ENCODE data around the gene PHACTR4.
"Not testable (repeated sequence)": the region's sequence is repeated elsewhere in the genome, so short reads cannot be mapped to it uniquely, and the experiment has no call there.

The PHACTR4 gene

DNA sequence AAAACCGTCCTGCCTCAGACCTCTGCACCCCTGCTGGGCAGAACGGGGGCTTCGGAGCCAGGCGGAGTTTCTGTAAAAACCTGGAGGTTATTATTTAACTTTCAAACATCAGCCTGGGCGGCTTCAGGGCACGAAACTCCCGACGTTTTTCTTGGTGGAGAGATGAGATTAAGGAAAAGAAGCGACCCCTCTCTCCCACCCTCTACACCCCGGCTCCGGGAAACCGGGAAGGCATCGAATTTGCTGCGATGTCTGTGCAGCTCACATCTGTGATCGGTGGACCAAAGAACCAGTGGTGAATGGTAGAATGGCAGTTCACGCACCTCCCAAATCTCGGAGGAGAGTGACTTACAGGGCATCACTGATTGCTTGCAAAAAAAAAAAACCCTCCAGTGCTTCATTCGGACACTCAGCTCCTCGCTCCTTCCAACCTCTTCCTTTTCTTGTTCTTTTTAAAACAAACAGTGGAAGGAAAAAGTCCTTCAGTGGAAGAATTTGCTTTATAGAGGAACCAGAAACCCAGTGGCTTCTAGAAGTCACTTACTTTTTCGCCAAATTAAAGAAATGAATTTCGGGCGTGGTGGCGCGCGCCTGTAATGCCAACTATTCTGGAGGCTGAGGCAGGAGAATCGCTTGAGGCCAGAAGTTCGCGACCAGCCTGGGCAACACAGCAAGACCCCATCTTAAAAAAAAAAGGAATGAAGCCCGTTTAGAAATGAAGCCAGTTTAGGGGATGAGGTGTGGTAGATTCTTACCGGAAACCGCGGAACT lies 884 bp downstream of the PHACTR4 start:
- H3K4me3 ChIP-seq (ENCODE audit: low read length), result peak overlapping the region; percentile 91
- no peaks in the 10 kb centered on the region for H3K9me3 ChIP-seq (ENCODE audit: insufficient read depth, low read length)
- H3K79me2 ChIP-seq (ENCODE audit: low read length), result peaks cover 38% of the 10 kb centered on the region
- no peaks in the 10 kb centered on the region for H3K36me3 ChIP-seq (replicated peaks; ENCODE audit: low read depth, low read length)
- H3K4me1 ChIP-seq (ENCODE audit: low read length), result peaks cover 9% of the 10 kb centered on the region
- no peak for TF ChIP-seq EZH2phosphoT487 (IDR thresholded peaks at IDR 0.05; ENCODE audit: low read depth)
- TF ChIP-seq, protein P1, sequence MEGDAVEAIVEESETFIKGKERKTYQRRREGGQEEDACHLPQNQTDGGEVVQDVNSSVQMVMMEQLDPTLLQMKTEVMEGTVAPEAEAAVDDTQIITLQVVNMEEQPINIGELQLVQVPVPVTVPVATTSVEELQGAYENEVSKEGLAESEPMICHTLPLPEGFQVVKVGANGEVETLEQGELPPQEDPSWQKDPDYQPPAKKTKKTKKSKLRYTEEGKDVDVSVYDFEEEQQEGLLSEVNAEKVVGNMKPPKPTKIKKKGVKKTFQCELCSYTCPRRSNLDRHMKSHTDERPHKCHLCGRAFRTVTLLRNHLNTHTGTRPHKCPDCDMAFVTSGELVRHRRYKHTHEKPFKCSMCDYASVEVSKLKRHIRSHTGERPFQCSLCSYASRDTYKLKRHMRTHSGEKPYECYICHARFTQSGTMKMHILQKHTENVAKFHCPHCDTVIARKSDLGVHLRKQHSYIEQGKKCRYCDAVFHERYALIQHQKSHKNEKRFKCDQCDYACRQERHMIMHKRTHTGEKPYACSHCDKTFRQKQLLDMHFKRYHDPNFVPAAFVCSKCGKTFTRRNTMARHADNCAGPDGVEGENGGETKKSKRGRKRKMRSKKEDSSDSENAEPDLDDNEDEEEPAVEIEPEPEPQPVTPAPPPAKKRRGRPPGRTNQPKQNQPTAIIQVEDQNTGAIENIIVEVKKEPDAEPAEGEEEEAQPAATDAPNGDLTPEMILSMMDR (IDR thresholded peaks at IDR 0.05; ENCODE audit: low read depth, low read length), result no peak
- no peaks in the 10 kb centered on the region for H4K20me1 ChIP-seq (ENCODE audit: insufficient read depth, low read length)
- H3K27ac ChIP-seq (ENCODE audit: low read length), result peak overlapping the region; percentile 82
- peak overlapping the region; percentile 73 for H3K4me2 ChIP-seq (ENCODE audit: low read length)
- H3K9ac ChIP-seq (ENCODE audit: low read length), result peak overlapping the region; percentile 97
- H2AFZ ChIP-seq (ENCODE audit: low read depth, low read length), result peak overlapping the region; percentile 81
- H3K27me3 ChIP-seq (ENCODE audit: low read depth, low read length), result no peaks in the 10 kb centered on the region

DNA sequence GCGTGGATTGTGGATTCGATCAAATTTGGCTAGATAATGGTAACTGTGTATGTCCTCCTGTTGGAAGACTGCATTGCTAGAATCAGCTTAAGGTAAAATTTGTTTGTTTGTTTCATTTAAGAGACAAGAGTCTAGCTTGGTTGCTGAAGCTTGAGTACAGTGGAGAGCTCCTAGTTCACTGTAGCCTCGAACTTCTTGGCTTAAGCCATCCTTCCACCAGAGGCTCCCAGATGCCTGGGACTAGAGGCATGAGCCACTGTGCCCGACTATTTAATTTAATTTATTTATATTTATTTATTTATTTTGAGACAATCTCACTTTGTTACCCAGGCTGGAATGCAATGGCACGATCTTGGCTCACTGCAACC lies 1.5 kb downstream of the PHACTR4 start:
- H3K4me1 ChIP-seq (ENCODE audit: low read length), result peaks cover 9% of the 10 kb centered on the region
- TF ChIP-seq, protein P1 (IDR thresholded peaks at IDR 0.05; ENCODE audit: low read depth, low read length), result no peak
- TF ChIP-seq EZH2phosphoT487 (IDR thresholded peaks at IDR 0.05; ENCODE audit: low read depth), result no peak
- H3K36me3 ChIP-seq (replicated peaks; ENCODE audit: low read depth, low read length), result no peaks in the 10 kb centered on the region
- peaks cover 38% of the 10 kb centered on the region for H3K79me2 ChIP-seq (ENCODE audit: low read length)
- H2AFZ ChIP-seq (ENCODE audit: low read depth, low read length), result no peak overlapping the region
- no peaks in the 10 kb centered on the region for H4K20me1 ChIP-seq (ENCODE audit: insufficient read depth, low read length)
- H3K27me3 ChIP-seq (ENCODE audit: low read depth, low read length), result no peaks in the 10 kb centered on the region
- H3K27ac ChIP-seq (ENCODE audit: low read length), result no peak overlapping the region
- no peaks in the 10 kb centered on the region for H3K9me3 ChIP-seq (ENCODE audit: insufficient read depth, low read length)
- no peak overlapping the region for H3K9ac ChIP-seq (ENCODE audit: low read length)
- peak overlapping the region; percentile 91 for H3K4me3 ChIP-seq (ENCODE audit: low read length)
- H3K4me2 ChIP-seq (ENCODE audit: low read length), result peak overlapping the region; percentile 73

DNA sequence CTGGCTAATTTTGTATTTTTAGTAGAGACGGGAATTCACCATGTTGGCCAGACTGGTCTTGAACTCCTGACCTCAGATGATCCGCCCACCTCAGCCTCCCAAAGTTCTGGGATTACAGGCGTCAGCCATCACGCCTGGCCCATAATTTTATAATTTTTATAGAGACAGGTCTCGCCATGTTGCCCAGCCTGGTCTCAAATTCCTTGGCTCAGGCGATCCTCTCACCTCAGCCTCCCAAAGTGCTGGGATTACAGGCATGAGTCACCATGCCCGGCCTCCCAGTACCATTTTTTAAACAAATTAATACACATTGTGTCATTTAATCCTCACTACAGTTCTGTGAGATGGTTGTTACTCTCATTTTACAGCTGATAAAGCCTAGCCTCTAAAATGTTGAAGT lies 3.9 kb downstream of the PHACTR4 start:
- H3K27ac ChIP-seq (ENCODE audit: low read length); H3K27me3 ChIP-seq (ENCODE audit: low read depth, low read length); H3K4me1 ChIP-seq (ENCODE audit: low read length); H3K9me3 ChIP-seq (ENCODE audit: insufficient read depth, low read length); H3K36me3 ChIP-seq (replicated peaks; ENCODE audit: low read depth, low read length); H4K20me1 ChIP-seq (ENCODE audit: insufficient read depth, low read length); H3K4me2 ChIP-seq (ENCODE audit: low read length); H2AFZ ChIP-seq (ENCODE audit: low read depth, low read length); H3K4me3 ChIP-seq (ENCODE audit: low read length); H3K9ac ChIP-seq (ENCODE audit: low read length): not testable (repeated sequence)
- H3K79me2 ChIP-seq (ENCODE audit: low read length), result peaks cover 38% of the 10 kb centered on the region

DNA sequence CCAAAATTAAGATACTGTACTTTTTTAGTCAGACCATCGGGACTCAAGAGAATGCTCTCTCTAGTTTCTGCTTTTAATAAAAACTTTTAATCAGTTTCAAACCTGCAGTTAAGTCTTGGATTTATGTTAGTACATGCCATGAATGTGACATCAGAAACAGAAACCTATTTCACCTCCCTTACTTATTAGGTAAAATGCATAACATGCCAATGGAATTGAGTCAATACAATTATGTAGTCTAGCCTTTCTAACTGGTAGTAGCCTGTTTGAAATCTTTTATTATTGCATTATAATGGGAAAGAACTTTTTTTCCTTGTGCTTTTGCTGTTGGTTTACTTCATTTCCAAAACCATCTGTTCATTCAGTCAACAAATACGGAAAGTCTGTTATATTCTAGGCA lies 4.8 kb downstream of the PHACTR4 start:
- no peak for TF ChIP-seq EZH2phosphoT487 (IDR thresholded peaks at IDR 0.05; ENCODE audit: low read depth)
- TF ChIP-seq, protein P1 (IDR thresholded peaks at IDR 0.05; ENCODE audit: low read depth, low read length), result no peak
- Histone ChIP-seq H3K27ac (ENCODE audit: low read length) (no peak overlapping the region), H3K36me3 (replicated peaks; ENCODE audit: low read depth, low read length) (no peaks in the 10 kb centered on the region), H3K9me3 (ENCODE audit: insufficient read depth, low read length) (no peaks in the 10 kb centered on the region), H4K20me1 (ENCODE audit: insufficient read depth, low read length) (no peaks in the 10 kb centered on the region), H3K4me1 (ENCODE audit: low read length) (peaks cover 7% of the 10 kb centered on the region), H3K79me2 (ENCODE audit: low read length) (peaks cover 45% of the 10 kb centered on the region), H2AFZ (ENCODE audit: low read depth, low read length) (no peak overlapping the region), H3K4me2 (ENCODE audit: low read length) (no peak overlapping the region), H3K4me3 (ENCODE audit: low read length) (no peak overlapping the region), H3K9ac (ENCODE audit: low read length) (no peak overlapping the region), H3K27me3 (ENCODE audit: low read depth, low read length) (no peaks in the 10 kb centered on the region)

DNA sequence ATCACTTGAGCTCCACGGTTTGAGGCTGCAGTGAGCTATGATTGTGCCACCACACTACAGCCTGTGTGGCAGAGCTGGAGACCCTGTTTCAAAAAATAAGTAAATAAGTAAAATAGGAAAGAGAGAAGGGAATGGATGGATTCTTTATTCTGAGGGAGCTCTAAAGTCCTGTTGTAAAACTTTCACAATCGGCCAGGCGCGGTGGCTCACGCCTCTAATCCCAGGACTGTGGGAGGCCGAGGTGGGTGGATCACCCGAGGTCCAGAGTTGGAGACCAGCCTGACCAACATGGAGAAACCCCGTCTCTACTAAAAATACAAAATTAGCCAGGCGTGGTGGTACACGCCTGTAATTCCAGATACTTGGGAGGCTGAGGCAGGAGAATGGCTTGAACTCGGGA lies 6.1 kb downstream of the PHACTR4 start:
- not testable (repeated sequence) for H3K4me1 ChIP-seq (ENCODE audit: low read length); H3K27me3 ChIP-seq (ENCODE audit: low read depth, low read length); H3K36me3 ChIP-seq (replicated peaks; ENCODE audit: low read depth, low read length); H3K4me3 ChIP-seq (ENCODE audit: low read length); H4K20me1 ChIP-seq (ENCODE audit: insufficient read depth, low read length); H3K9me3 ChIP-seq (ENCODE audit: insufficient read depth, low read length); H3K4me2 ChIP-seq (ENCODE audit: low read length); H2AFZ ChIP-seq (ENCODE audit: low read depth, low read length); H3K9ac ChIP-seq (ENCODE audit: low read length); H3K27ac ChIP-seq (ENCODE audit: low read length)
- H3K79me2 ChIP-seq (ENCODE audit: low read length), result peaks cover 43% of the 10 kb centered on the region

DNA sequence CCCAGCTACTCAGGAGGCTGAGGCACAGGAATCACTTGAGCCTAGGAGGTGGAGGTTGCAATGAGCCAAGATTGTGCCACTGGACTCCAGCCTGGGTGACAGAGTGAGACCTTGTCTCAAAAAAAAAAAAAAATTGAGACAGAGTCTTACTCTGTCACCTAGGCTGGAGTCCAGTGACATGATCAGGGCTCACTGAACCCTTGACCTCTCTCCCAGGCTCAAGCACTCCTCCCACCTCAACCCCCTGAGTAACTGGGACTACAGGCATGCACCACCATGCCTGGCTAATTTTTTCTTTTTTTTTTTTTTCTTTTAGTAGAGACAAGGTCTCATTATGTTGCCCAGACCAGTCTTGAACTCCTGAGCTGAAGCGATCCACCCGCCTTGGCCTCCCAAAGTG lies 6.7 kb downstream of the PHACTR4 start:
- H3K9ac ChIP-seq (ENCODE audit: low read length); H3K27ac ChIP-seq (ENCODE audit: low read length); H3K36me3 ChIP-seq (replicated peaks; ENCODE audit: low read depth, low read length); H3K4me1 ChIP-seq (ENCODE audit: low read length); H3K4me2 ChIP-seq (ENCODE audit: low read length); H2AFZ ChIP-seq (ENCODE audit: low read depth, low read length); H3K27me3 ChIP-seq (ENCODE audit: low read depth, low read length); H3K9me3 ChIP-seq (ENCODE audit: insufficient read depth, low read length); H4K20me1 ChIP-seq (ENCODE audit: insufficient read depth, low read length); H3K4me3 ChIP-seq (ENCODE audit: low read length): not testable (repeated sequence)
- H3K79me2 ChIP-seq (ENCODE audit: low read length), result peaks cover 37% of the 10 kb centered on the region

All from OCI-LY3 (cell line).